HG03196 (cell line): Measurements from ENCODE around the gene ALPG.
"Not testable (repeated sequence)": the region's sequence is repeated elsewhere in the genome, so short reads cannot be mapped to it uniquely, and the experiment has no call there.

Experiments
- ATAC-seq: cut with Tn5 transposase; IDR thresholded peaks from one replicate; pipeline ENCODE4 v1.9.1; 2021; ENCODE audit not compliant: unreplicated experiment

The ALPG gene

GRCh38 chr2:232394431-232394830, 12.2 kb upstream of the ALPG start:
- not testable (repeated sequence) for ATAC-seq

DNA sequence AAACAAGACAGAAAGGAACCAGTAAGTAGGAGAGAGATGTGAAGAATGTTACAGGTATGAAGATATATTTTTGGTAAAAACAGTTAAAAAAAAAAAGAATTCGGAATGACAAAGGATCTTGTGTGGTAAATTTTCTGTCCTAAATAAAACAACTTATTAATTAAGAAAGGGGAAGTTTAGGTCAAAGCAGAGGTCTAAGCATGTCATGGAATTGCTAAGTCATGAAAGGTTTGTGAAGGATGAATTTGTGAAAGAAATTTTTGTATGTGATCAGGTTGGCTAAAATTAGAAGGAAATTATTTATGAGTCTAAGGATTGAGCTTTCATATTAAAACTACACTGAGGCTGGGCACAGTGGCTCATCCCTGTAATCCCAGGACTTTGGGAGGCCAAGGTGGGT, 11.1 kb upstream of the ALPG start:
- no peak for ATAC-seq

GRCh38 chr2:232396683-232397082, 10.0 kb upstream of the ALPG start:
- ATAC-seq, result no peak

- no peak for ATAC-seq
These were observed 8.2 kb upstream of the ALPG start for GRCh38 chr2:232398293-232399034.

- ATAC-seq, result no peak
These were observed 6.2 kb upstream of the ALPG start for GRCh38 chr2:232400256-232401015.

GRCh38 chr2:232402518-232402917, 4.1 kb upstream of the ALPG start:
- ATAC-seq, result no peak

- ATAC-seq, result no peak
These were observed 617 bp upstream of the ALPG start for GRCh38 chr2:232405943-232406510.

DNA sequence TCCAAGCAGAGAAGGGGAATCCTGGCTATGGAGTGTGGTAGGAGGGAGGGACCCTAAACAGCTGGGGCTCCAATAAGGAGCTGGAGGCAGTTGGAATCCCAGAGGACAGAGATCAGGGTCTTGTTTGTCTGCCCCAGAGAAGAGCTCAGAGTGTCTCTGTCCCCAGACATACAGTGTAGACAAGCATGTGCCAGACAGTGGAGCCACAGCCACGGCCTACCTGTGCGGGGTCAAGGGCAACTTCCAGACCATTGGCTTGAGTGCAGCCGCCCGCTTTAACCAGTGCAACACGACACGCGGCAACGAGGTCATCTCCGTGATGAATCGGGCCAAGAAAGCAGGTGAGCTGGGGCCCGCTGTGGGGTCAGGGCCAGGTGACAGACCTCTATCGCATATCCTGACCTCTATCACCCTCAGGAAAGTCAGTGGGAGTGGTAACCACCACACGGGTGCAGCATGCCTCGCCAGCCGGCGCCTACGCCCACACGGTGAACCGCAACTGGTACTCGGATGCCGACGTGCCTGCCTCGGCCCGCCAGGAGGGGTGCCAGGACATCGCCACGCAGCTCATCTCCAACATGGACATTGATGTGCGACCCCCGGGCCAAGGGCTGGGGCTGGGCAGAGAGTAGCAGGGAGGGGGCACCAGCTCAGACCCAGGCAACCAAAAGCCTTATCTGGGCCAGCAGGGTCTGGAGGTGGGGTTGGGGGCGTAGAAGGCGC, 945 bp downstream of the ALPG start:
- not testable (repeated sequence) for ATAC-seq

GRCh38 chr2:232408269-232408668, 1.6 kb downstream of the ALPG start:
- ATAC-seq, result not testable (repeated sequence)

- ATAC-seq, result not testable (repeated sequence)
These were observed 3.0 kb downstream of the ALPG start for GRCh38 chr2:232409617-232410016.

DNA sequence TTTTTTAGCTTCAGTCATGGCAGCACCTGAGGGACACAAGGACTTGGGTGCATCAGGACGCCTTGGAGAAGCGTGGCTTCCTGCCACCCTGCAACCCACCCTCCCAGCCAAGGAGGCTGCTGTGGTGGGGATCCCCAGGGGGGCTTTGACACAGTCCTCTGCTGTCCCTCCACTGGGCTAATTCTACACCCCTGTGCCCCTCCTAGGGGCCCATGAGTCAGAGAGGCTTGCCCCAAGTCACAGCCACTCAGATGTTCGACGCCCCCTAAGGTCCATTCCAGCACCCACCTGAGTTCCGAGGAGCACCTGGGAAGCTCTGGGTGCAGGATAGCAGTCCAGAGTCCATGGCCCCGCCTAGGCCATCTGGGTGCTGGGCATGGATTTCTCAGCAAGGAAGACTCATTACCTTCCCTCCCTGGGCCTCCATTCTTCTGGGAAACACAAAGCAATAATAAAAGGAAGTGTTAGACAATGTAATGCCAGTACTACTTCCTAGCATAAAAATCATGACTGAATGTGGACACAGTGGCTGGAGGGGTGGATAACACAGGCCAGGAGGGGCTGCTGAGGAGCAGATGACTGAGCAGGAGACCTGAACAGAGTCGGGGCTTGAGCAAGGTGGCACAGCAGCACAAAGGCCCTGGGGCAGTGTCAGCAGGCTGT, 3.7 kb downstream of the ALPG start:
- no peak for ATAC-seq

DNA sequence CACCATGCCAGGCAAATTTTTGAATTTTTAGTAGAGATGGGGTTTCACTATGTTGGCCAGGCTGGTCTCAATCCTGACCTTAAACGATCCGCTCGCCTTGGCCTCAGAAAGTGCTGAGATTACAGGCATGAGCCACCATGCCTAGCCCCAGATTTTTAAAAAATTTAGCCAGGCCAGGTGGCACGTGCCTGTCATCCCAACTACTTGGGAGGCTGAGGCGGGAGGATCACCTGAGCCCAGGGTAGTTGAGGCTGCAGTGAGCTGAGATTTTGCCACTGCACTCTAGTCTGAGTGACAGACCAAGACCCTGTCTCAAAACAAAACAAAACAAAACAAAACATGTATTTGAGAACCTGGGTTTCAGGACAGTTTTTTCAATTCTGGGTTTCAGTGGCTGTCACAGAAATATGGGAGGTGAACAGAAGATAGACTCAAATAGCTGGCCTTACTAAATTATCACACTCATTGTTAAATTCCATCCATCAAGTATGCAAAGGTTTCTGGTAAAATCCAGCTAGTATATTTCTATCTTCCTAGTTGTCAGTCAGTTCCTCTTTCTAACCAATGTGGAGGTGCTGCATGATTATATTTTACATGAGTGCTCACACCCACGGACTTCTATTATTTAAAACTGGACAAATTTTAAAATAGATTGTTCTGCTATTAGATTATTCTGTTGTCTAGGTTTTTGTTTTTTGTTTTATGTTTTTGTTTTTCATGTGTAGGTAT, 5.4 kb downstream of the ALPG start:
- no peak for ATAC-seq

- ATAC-seq, result no peak
These were observed 6.3 kb downstream of the ALPG start for GRCh38 chr2:232412986-232413385.

DNA sequence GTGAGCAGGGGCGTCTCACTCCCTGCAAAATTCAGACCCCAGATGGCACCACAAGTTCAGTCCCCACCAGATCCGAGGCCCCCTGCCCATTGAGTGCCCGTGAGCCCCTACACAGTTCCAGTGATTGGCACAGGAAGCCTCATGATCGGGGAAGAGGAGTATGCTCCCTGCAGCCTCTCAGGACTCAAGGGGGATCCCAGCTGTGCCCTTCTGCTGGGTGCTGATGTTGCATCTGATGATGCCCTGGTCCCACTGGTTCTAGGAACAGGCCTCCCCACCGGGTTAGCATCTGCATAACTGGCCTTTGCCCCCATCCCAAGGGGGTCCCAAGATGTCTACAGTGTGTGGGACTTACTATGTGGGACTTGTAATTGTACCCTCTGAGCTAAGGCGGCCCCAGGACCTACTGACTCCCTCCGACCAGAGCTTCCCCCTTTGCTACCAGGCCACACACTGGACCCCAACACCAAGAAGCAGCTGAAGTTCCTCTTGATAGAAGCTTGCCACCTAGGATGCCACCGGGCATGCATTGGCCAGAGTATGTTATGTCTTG, 8.6 kb downstream of the ALPG start:
- no peak for ATAC-seq

DNA sequence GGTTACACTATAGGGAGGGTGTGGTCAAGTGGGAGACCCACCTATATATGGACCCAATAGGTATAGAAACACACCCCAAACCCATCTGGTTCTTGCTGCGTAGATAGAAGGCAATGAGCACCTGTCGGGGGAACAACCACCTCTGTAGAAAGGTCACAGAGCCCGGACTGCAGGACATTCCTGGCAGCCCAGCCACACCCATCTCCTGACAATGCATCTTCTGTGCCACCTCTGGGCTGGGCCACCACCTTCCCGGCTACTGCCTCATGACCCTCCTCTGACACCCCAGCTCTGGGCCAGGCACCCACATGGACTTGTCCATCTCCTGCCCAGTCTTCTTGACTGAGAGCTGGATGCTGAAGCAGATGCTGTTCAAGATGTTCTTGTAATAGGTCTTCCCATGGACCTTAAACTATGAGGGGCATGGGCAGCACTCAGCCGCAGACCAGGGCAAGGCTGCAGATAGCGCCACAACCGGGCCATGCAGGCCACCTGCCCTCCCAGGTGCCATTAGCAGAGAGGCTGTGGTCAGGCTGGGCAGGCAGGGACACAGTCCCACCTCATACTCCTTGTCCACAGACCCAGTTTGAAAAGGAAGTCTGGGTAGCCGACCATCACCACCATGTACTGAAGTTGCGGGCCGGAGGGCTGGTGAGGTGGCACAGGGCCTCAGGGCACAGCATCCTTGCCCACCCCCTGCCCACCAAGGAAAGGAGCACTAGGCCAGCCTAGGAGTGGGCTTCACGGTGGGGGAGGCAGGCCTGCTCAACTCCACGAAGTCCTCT, 9.3 kb downstream of the ALPG start:
- no peak for ATAC-seq

GRCh38 chr2:232416521-232417470, 10.2 kb downstream of the ALPG start:
- ATAC-seq, result no peak

DNA sequence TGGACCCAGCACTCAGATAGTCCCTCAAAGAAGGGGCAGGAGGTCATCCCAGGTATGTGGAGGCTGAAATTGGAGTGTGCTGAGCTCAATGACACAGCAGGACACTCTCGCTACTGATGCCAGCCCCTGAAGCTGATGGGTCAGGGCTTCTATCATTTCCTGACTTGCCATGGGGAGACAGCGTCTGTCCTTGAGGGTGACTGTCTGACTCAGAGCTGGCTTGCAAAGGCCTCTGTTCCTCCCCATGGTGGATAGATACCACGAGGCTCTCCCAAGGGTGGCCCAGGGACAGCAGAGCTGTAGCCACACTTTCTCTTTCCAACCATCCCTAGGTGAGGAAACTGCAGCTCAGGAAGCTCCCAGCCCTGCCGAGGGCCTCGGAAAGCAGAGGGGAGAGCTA, 10.8 kb downstream of the ALPG start:
- ATAC-seq, result no peak

DNA sequence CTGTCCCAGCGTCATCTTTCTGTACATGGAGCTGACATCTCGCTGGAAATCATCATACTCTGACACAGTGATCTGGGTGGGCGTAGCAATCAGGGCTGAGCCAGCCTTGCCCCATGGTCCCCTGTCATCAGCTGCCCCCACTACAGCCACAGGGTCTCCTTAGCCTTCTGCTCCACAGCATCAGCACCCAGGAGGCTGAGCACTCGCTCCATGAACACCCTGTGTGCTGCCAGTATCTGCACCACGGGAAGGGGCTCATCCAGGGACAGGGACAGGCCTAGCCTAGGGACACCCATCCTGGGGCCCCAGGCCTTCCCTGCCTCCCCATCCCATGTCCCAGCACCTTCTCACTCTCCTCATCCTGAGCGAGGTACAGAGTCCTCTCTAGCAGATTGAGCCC, 11.4 kb downstream of the ALPG start:
- ATAC-seq, result no peak
